HG03432 (cell line): ENCODE data around the gene CORO6.

Experiments
- ATAC-seq: cut with Tn5 transposase; IDR thresholded peaks from one replicate; pipeline ENCODE4 v1.9.1; 2021; ENCODE audit warnings: mild to moderate bottlenecking, moderate library complexity; ENCODE audit not compliant: unreplicated experiment

The CORO6 gene

DNA sequence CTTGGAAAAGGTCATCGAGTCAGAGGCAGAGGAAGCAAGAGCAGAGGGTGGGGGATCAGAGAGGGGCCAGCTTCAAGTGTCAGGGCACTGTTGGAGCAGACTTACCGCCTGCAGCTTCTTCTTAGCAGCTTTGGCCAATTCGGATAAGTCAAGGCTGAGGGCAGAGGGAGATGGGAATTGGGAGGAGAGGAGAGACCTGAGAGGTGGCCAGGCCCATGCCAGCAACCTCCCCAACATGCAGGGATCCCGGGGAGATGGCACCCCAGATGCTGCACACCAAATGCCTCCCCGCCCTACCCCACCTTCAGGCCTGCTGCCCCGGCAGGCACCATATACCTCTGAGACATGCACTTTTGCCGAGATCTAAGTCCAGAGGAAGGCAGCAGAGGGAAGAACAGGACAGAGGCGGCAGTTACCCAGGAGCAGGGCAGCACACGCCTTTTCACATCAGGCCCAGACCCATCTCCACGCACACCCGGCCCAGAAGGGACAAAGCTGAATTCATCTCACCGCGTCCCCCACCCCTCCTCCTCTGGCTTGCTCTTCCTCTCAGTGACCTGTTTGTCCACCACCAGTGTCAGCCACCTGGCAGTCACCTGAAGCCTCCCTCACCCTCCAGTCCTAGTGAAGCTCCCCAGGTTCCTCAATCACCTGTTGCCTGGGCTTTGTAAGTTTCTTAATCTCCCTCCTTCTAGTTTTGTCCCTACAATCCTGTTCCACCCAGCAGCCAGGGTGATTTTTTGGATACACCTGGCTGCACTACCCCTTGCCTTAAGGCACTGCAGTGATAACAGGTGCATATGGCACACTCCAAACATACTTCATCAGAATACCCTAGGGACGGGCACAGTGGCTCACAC lies 43.9 kb downstream of the CORO6 start:
- ATAC-seq: no peak

DNA sequence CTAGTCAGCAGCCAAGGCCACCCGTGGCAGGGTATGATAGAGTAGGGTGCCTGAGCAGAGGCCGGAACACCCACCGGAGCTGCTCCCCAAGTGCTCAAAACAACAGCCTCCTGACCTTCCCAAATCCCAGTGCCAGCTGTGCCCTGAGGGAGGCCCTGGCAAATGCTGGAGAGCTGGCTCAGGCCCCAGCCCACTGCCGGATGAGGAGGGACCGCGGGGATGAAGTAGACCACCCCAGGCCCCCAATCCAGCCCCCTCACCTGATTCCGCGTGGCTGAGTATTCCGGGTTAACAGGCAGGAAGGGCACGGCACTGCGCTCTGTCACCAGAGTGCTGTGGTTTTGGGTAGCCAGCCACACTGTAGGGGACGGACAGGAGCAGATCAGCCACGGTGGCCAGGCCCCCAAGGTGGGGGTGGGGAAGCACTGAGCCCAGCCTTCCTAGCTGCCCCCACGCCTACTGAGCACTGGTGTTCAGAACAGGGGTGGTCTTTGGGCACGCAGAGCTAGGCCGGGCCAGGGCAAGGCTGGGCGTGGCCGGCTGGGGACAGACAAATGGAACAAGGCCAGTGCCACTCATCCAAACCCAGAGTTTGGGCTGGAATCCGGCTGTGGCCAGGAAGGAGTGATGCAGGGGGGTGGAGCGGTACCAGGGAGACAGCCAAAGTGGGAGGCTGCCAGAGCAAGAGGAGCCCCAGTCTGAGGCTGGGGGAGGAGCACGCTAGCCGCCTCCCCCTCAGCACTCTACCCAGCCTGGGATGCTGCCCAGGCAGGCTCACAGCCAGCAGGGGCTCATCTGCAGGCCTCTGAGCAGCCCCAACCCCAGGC lies 45.1 kb downstream of the CORO6 start:
- ATAC-seq: no peak

DNA sequence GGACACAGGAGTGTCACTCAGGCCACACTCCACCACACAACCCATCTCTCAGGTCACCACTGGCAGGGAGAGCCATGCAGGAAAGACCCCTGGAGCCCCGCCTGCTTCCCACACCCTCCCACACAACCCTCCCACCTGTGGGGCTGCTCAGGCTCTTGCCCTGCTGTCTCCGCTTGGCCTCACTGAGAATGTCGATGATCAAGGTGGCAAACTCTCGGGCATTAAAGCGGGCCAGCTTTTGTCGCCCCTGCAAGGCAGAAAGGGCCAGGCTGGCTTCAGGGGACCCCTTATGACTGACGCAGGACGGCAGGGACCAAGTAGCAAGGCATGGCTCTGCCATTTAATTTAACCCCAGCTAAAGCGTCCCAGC lies 45.7 kb downstream of the CORO6 start:
- ATAC-seq: no peak

DNA sequence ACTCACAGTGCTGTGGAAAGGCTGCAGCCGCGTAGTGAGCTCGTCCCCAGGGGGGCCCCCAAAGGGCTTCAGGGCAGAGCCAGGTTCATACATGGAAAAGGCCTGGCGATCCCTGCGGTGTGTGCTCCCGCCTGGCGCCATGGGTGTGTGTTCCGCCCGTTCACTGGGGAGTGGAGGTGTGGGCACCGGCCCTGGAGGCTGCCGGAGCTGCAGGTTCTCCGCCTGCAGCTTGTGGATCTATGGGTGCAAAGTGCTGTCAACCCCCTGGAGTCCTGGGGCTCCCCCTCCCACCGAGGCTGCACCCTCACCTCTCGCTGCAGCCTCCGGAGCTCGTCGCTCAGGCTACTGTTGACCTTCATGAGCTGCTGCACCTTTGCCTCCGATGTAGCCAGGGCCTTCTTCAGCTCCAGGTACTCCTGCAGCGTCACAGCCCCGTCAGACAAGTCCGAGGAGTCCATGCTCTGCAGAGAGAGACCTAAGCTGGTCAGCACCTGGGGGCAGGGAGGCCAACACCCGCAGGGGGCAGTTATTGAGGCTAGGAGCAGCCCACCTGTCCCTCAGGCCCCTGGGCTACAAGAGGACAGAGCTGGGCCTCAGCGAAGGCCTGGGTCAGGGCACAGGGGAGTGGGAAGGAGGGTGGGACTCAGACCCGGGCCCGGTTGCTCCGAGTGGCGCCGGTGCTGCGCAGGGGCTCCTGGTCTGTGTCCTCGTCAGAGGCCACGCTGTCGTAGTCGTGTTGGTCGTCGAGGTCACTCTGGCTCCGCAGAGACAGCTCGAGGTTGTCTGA lies 46.3 kb downstream of the CORO6 start:
- ATAC-seq: no peak

DNA sequence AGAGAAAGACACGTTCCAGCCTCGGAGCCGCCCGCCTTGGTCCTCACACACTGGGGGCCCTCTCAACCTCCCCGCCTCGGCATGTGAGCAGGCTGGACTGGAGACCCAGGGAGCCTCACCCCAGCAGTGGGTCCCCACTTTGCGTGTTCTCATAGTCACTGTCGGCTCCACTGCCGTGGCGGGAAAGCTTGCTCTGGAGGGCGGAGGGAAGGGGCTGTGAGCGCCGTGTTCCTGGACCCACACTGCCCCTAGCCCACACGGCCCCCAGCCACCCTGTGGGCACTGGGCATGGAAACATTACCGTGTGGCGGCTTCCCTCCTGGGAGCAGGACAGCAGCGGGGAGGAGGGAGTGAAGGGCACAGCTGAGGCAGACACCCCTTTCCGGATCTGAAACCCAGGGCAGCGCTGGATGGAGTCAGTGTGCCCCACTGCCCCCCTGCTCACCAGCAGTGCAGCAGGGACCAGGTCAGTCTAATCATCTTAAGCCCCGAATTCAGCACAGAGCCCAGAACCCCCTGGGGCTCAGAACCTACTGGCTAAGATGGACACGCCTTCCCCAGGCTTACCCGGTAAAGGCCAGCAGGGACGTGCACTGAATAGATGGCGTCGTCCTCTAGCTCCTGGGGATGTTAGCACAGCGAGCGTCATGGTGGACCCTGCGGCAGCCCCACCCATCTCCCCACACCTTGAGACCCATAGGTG lies 47.0 kb downstream of the CORO6 start:
- no peak for ATAC-seq

DNA sequence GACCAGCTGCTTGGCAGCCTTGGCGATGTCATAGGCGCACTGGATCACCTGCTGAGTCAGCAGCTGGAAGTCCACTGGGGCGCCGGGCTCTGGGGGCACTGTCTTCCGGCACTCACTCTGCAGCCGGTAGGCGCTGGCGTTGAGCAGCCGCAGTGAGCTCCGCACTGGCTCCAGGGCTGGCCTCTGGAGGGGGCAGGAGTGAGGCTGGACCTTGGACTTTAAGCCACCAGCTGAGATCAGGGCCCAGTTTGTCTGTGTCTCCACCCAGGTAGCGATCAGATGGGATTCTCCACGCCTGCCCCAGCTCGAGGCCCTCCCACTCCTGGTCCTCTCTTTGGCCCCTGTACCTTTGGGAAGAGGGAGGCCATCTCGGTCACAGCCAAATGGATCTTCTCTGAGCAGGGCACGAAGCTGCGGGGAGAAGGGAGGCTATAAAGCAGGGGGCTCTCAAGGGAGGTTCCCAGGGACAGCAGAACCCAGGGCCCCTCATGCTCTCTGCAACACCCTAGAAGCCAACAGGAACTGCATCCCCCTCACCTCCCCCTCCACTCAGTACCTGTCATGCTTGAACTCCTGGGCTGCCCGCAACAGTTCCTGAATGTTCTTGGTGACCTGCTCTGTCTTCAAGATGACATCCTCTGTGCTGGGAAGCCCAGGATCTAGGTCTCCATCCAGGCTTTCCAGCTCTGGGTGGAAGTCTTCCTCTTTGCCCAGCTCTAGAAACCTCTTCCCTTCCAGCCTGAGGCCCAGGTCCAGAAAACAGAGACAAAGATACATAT lies 47.8 kb downstream of the CORO6 start:
- ATAC-seq: no peak

DNA sequence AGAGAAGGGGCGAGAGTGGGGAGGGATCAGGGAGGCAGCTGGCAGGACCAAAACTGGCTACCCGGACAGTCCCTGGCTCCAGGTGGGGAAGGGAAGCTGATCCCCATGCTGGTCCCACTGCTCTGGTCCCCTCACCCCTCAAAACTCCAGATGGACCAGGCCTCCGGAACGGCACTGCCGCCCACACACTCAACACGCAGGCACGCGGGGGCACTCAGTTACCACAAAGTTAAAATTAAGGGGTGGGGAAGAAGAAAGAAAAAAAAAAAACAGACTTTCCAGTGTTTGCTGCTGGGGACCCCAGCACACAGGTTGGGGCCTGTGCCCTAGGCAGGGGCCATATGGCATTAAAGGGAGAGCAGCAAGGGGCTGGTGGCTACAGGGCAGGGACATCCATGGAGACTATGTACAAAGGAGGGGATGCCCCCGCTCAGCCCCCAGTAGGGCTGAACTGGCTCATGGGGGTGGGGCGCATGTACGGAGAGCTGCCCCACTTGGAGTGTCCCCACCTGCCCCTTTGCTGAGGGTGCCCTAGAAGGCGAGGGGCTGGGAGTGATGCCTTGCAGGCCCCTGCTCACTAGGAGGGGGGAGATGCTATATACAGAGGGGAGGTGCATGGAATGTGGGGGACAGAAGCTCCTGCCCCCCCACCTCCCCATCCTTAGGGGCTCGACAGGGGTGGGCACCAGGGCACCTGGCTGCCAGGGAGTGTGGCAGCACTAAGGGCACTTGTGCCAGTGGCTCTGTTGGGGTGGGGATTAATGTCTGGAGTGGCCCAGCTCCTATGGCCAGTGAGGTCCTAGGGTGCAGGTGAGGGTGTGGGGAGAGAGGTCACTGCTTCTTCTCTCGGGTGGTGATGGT lies 48.6 kb downstream of the CORO6 start:
- no peak for ATAC-seq

DNA sequence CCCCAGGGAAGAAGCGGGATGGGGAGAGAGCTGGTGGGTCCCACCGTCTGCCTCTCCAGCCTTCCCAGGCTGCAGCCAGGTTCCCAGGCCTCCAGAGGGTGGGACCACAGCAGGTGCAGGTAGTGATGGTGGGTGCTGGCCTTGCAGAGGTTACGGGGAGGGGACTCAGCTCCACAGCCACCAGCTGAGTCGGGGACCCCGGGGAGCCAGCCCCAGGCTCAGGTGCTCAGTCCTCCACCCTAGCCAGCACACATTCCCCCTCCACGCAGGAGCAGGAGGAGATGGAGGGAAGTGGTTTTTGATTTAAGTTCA lies 49.2 kb downstream of the CORO6 start:
- ATAC-seq: no peak

DNA sequence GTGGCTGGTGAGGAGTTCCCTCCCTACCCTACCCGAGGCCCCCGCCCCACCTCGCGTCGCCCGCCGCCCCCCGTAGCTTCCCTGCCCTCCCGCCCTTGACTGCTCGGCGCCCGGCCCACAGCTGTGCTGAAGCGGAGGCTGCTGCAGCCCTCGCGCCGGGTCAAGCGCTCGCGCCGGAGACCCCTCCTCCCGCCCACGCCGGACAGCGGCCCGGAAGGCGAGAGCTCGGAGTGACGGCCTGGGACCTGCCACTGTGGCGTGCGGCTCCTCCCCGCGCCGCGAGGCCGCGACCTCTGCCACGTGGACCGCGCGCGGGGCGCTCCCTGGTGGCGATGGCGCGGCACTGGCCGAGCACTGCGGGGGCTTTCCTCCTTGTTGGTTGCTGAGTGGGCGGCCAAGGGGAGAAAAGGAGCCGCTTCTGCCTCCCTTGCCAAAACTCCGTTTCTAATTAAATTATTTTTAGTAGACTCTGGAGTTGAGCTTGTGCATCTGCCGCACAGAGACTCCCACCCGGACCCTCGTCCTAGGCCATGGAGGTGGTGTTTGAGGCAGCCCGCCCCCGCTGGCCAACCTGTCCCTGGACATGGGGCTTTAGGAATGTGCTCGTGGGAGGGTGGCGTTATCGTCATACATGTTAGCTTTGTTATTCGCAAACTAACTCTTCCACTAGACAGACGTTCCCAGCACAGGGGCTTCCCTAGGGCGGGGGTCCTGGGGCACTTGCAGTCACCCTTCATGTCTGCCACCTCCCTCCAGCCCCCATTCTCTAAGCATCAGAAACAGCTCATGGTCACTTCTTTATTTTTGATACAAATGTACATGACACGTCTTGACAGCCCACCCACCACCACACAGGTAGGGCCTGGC lies 49.8 kb downstream of the CORO6 start:
- ATAC-seq: no peak

DNA sequence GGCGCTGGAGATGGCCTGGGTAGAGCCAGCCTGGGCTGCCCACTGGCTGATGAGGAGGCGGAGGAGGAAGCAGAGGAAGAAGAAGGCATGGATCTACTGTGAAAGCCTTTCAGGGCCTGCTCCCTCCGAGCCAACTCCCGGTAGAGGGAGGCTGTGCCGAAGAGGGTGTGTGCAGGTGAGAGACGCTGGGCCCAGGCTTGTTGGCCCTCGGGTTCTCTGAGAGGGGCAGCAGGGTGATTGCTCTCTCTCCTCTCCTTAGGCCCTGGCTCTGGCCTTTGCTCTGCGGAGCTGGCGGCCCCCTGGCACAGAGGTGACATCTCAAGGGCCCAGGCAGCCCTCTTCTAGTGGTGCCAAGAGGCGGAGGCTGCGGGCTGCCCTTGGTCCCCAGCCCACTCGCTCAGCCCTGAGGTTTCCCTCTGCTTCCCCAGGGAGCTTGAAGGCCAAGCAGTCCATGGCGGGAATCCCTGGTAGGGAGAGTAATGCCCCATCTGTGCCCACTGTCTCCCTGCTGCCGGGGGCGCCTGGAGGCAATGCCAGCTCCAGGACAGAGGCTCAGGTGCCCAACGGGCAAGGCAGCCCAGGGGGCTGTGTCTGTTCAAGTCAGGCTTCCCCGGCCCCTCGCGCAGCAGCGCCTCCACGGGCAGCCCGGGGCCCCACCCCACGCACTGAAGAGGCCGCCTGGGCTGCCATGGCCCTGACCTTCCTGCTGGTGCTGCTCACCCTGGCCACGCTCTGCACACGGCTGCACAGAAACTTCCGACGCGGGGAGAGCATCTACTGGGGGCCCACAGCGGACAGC lies 50.6 kb downstream of the CORO6 start:
- no peak for ATAC-seq

DNA sequence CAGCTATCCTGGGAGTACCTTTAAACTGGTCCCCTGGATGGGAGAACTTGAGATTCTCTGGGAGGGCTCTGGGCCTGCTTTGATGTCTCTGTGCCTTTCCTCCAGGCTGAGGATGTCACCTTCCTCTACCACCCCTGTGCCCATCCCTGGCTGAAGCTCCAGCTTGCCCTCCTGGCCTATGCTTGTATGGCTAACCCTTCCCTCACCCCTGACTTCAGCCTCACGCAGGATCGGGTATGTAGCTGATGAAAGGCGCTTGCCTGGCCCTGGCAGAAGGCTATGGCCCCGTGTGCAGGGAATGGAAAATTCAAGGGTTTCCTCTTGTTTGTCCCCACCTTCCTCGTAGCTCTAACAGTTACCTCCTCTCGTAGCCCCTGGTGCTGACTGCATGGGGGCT lies 51.2 kb downstream of the CORO6 start:
- no peak for ATAC-seq

DNA sequence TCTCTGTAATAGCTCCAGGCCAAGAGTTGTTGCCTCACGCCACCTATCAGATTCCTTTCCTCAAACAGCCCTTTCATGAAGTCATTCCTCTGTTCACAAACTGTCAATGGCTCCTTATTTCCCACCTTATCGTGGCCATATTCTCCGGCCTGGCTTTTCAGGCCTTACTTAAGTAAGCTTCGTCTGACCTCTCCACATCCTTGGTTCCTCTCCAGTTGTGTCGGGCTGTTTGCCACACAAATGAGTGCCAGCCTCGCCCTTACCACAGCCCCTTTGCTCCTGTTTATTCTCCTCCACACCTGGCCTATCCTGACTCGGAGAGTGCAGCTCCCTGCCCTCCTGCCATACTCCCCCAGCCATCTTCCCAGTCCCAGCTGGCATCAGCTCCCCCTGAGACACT lies 52.2 kb downstream of the CORO6 start:
- ATAC-seq: no peak

DNA sequence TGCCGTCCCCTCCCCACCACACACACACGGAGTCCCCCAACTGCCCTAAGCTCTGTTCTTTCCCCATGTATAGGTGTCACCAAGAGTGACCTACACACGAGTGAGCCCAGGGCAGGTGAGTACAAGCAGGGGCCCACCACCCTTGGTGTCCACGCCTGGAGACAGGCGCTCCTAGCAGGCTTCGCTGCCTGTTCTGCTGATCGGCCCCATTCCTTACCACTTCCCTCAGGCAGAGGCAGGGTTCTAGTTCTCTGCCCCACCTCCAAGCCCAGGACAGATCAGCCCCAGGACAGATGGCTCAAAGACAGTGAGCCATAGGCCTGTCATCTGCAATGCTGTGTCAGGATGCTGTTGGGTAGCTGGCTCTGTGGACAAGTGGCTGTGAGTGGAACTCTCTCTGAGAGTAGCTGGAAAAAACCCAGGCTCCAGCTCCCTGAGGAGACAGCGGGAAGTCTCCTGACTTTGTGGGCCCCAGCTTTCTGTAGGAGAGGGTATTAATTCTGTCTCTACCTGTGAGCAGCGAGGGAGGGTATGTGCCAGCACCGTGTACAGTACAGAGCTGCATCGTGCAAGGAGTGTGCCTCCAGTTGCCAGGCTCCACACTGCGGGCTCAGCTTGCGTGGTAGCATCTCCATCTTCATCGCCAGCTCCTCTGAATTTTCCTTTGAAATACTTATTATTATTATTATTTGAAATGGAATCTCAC lies 53.3 kb downstream of the CORO6 start:
- ATAC-seq: no peak

DNA sequence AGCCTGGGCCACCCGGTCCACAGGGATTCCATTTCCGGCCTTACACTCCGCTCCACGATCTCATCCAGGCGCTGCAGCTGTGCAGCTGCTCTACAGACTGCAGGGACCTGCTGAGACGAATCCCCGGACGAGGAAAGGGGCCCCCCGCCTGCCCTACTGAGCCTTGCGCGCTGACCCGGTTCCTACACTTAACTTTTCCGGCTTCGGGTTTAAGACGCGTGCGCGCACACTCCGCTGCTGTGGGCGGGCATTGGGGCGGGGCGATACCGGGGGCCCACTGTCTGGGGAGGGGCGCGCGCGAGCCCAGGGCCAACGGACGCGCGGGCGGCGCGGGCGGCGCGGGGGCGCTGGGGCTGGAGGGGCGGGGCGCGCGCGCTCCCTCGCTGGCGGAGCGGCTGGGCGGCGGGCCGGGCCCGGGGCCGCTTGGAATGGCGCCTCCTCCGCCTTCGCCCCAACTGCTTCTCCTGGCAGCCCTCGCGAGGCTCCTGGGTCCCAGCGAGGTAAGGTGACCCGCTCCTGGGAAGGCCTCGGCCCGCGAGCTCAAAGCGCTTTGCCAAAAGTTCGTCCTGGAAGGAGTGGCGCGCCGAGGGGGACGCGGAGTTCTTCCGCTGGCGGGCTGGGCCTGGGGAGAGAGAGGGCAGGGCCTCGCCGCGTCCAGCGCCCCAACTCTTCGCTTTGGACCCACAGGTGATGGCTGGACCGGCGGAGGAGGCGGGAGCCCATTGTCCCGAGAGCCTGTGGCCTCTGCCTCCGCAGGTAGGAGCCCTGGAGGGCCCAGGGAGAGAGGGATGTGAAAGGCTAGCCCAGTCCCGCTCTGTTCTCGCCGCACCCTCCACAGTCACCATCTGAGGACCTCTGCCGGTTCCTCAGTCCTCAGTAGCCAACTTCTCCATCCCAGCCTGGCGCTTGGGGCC lies 54.1 kb downstream of the CORO6 start, which contains the start of gene TP53I13:
TSS of gene TP53I13 (plus strand) at position 371 of the 914 bp plus-strand sequence. CDS start at position 429, 58 bp downstream.
- ATAC-seq: peak; percentile 51

DNA sequence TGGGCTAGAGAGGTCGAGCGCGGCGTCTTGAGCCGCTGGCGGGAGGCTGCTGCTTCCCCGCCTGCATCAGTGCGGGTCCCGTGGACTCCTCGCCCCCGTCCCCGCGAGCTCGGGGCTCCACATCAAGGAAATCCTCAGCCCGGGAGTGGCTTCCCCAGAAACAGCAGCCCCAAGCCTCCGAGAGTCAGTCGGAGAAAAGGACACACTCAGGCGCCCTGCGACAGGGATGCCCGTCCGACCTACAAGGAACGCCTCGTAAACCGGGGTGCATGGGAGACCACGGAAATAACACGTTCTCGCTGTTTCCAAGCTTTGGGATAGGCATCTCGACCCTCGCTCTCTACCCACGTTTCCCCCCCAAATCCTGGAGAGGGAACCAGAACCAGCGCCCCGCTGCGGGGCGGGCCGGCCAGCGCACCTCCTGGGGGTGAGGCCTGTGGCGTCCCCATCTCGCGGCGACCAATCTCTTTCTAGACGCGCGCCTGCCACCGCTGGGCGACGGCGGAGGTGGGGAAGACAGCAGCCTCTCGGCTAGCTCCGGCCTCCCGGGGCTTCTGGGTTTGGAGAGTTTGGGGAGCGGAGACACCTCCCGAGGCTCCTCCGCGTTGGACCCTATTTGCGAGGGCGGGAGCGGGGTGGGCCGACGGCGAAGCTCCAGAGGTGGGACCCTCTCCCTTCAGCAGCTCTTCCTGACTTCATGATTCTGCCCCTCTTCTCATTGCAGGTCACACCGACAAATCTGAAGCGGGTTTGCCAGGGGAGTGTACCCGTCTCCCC lies 55.0 kb downstream of the CORO6 start:
- ATAC-seq: peak; percentile 39
